Adipocyte (in vitro differentiated cells): Measurements from ENCODE around the gene CIZ1.
A peak's percentile ranks its signal among the peaks of the same experiment; 100 is the strongest.

Experiments
- DNase-seq: peaks from one replicate; pipeline ENCODE4 v3.0.0-alpha.2; 2015; ENCODE audit warnings: low read depth
- H3K27me3 ChIP-seq: replicated peaks from 2 replicates; pipeline ENCODE4 v1.7.0; 2013; ENCODE audit warnings: mild to moderate bottlenecking, low read length, moderate library complexity; ENCODE audit not compliant: control insufficient read depth, insufficient read depth
- H3K36me3 ChIP-seq: 2 replicates; pipeline ENCODE4 v1.7.0; 2013; ENCODE audit warnings: low read length, mild to moderate bottlenecking, moderate library complexity; ENCODE audit not compliant: control insufficient read depth, insufficient read depth, severe bottlenecking
- H3K4me1 ChIP-seq: 2 replicates; pipeline ENCODE4 v1.7.0; 2013; ENCODE audit warnings: mild to moderate bottlenecking, low read length, moderate library complexity; ENCODE audit not compliant: control insufficient read depth, insufficient read depth
- H3K4me3 ChIP-seq: 2 replicates; pipeline ENCODE4 v1.7.0; 2013; ENCODE audit warnings: mild to moderate bottlenecking, low read length, moderate library complexity
- H3K9ac ChIP-seq: 2 replicates; pipeline ENCODE4 v1.7.0; 2013; ENCODE audit warnings: mild to moderate bottlenecking, low read length, moderate library complexity
- H3K9me3 ChIP-seq: 2 replicates; pipeline ENCODE4 v1.7.0; 2013; ENCODE audit warnings: mild to moderate bottlenecking, low read length, moderate library complexity; ENCODE audit not compliant: control insufficient read depth

The CIZ1 gene

DNA sequence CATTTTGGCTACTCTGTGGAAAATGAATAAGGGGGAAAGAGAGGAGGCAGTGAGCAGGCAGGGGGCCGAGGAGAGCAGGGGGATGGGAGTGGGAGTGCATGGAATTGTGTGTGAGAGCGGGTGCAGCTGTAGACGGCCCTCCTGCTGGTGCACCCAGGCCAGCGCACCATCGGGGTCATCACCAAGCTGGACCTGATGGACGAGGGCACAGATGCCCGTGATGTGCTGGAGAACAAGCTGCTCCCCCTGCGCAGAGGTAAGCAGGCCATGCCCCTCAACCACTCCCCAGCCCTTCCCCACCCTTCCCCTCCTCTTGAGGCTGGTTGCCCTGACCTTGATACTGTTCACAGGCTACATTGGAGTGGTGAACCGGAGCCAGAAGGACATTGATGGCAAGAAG lies 28.5 kb upstream of the CIZ1 start:
- no peak overlapping the region for H3K4me3 ChIP-seq
- DNase-seq, result no peak
- no peaks in the 10 kb centered on the region for H3K27me3 ChIP-seq

DNA sequence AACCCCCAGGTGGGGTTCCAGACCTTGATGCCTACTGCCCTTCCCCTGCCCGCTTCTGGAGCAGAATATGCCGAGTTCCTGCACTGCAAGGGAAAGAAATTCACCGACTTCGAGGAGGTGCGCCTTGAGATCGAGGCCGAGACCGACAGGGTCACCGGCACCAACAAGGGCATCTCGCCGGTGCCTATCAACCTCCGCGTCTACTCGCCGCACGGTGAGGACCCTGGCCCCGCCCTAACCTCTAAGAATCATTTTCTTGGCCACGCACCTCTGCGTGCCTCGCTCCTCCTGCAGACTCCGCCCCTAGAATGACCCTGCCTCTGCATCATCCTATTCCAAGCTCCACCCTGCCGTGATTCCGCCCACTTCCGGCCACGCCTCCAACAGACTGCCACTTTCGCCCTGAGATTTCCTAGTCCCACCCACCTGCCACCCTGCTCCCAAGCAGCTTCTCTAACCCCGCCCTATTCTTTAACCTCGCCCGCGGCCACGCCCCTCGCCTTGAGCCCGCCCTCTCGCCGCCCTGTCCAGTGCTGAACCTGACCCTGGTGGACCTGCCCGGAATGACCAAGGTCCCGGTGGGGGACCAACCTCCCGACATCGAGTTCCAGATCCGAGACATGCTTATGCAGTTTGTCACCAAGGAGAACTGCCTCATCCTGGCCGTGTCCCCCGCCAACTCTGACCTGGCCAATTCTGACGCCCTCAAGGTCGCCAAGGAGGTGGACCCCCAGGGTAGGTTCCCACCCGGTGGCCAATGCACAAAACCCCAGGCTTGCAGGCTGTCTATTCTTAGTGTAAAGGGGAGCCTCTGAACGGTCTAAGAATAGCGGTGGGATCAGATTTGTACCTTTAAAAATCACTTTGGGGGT lies 27.4 kb upstream of the CIZ1 start:
- no peaks in the 10 kb centered on the region for H3K9me3 ChIP-seq
- no peak overlapping the region for H3K9ac ChIP-seq
- DNase-seq, result peak; percentile 34
- H3K27me3 ChIP-seq, result no peaks in the 10 kb centered on the region
- no peaks in the 10 kb centered on the region for H3K36me3 ChIP-seq
- H3K4me1 ChIP-seq, result peaks cover 24% of the 10 kb centered on the region
- no peak overlapping the region for H3K4me3 ChIP-seq

More for the DNA sequence above, 28.5 kb upstream of the CIZ1 start:
- no peak overlapping the region for H3K9ac ChIP-seq
- H3K36me3 ChIP-seq, result no peaks in the 10 kb centered on the region
- H3K4me1 ChIP-seq, result peaks cover 20% of the 10 kb centered on the region
- H3K9me3 ChIP-seq, result no peaks in the 10 kb centered on the region

DNA sequence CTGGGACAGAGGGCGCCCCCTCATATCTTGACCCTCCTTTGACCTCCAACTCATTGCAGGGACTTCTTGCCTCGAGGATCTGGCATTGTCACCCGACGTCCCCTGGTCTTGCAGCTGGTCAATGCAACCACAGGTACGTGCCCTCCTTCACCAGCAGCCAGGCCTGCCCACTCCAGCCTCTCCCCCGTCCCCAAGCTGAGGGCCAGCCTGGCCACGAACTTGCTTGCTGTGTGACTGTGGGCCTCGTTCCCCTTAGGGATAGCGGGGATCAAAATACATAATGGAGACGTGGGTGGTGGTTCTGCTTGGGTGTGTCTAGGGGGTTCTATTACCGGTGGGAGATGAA lies 26.8 kb upstream of the CIZ1 start:
- no peak overlapping the region for H3K4me3 ChIP-seq
- peaks cover 24% of the 10 kb centered on the region for H3K4me1 ChIP-seq
- H3K9ac ChIP-seq, result no peak overlapping the region
- H3K36me3 ChIP-seq, result no peaks in the 10 kb centered on the region
- no peaks in the 10 kb centered on the region for H3K9me3 ChIP-seq
- no peaks in the 10 kb centered on the region for H3K27me3 ChIP-seq
- DNase-seq, result no peak

DNA sequence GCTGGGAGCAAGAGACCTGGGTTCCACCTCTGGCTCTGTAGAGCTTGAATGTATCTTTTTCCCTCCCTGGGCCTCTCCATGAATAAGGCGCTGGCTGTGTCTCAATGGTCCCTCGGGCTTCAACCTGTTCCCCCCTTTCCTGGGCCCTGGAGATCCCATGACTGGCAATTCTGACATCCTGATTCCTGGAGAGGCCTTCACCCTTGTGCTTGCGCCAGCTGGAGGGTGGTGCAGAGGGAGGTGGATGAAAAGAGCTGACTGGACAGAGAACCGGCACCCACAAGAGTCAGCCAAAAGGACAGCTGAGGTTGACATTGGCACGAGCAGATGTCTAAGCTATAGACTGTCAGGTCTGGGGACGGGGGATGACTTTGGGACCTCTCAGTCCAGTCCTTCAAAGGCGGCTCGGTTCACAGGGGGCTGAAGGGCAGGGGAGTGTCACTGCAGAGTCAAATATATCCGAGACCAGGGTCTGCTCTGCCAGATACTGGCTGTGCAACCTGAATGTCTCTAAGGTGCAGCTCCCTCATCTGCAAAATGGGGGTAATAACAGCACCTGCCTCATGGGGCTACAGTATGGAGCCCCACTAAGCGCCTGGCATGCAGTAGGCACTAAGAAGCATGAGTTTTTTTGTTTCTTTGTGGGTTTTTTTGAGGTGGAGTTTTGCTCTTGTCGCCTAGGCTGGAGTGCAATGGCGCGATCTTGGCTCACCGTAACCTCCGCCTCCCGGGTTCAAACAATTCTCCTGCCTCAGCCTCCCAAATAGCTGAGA lies 25.6 kb upstream of the CIZ1 start:
- Histone ChIP-seq H3K4me3 (no peak overlapping the region), H3K9me3 (no peaks in the 10 kb centered on the region), H3K4me1 (peaks cover 24% of the 10 kb centered on the region), H3K9ac (peak overlapping the region; percentile 33), H3K36me3 (no peaks in the 10 kb centered on the region), H3K27me3 (no peaks in the 10 kb centered on the region)
- DNase-seq, result peak; percentile 15

DNA sequence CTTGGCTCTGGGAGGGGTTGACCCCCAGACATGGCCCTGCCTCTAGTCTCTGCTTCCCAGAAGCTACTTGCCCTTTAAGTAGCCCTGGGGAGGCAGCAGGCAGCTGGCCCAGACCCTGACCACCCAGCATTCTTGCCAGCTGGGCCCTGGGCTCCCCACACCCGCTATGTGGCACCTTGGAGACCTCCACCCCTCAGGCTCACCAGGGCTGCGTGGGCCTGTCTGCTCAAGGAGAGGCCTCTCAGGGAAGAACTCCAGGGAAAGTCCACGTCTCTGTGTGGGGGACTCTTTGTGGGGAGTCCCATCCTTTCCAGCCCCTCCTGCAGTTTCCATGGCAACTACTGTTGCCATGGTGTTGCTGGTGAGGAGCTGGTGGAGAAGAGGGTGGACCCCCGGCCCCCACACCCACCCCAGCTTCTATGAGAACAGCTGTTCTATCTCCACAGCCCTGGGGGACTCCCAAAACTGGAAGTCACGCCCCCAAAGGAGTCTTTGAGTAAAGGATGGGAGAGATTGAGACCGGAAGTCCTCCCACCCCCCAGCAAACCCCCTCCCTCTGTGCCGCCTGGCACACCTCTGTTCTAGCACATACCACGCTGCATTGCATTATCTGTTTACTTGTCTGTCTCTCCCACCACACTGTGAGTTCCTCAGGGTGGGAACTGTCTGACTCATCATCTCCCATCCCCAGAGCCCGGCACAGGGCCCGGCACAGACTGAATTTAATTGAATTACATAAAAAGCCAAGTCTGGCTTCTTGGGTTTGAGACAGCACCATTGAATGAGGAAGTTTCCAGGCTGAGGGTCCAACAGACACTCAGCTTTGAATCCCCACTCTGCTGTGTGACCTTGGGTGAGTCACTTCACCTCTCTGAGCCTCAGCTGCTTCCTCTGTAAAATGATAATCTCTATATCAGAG lies 24.4 kb upstream of the CIZ1 start:
- H3K9me3 ChIP-seq, result no peaks in the 10 kb centered on the region
- H3K9ac ChIP-seq, result peak overlapping the region; percentile 45
- peaks cover 24% of the 10 kb centered on the region for H3K4me1 ChIP-seq
- DNase-seq, result peak; percentile 51
- H3K27me3 ChIP-seq, result no peaks in the 10 kb centered on the region
- H3K4me3 ChIP-seq, result no peak overlapping the region
- no peaks in the 10 kb centered on the region for H3K36me3 ChIP-seq

DNA sequence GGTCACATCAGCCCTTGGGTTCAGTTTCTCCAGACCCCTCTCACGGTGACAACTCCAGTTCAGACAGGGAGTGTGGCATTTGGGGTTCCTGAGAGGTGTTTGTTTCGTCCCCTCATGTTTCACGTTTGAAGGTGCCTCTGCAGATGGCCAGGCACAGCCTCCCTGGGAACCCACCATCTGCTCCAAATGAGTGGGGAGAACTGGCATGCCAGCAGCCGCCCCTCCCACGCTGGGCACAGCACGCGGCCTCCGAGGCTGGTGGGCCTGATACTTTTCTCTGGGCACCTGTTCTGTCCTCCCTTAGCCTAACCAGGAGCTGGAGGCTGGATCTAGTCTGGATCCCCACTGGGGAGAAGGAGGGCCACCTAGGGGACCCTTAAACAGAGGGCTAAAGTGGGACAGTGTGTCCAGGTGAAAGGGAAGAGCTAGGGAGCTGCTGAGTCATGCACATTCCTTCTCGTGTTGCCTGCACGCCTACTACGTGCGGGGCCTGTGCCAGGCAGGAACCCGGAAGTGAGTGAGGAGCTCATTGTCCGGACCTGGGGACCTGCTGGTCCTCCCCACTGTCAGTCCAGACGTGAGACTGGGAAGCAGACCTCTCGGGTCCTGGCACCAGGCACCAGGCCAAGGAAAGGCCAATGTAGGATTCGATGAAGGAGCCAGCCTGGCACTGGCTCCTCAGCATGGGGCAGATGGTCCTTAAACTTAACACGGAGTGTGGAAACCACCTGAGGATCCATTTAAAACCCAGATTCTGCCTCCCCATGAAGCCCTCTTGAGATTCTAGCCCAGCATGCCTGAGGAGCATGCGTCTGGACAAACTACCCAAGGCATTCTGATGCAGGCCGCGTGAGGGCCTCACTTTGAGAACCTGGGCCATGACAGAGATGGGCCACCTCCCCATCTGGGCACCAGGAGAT lies 23.5 kb upstream of the CIZ1 start:
- Histone ChIP-seq H3K4me1 (peaks cover 24% of the 10 kb centered on the region), H3K4me3 (no peak overlapping the region), H3K9ac (peak overlapping the region; percentile 45), H3K27me3 (no peaks in the 10 kb centered on the region), H3K36me3 (no peaks in the 10 kb centered on the region), H3K9me3 (no peaks in the 10 kb centered on the region)
- no peak for DNase-seq

DNA sequence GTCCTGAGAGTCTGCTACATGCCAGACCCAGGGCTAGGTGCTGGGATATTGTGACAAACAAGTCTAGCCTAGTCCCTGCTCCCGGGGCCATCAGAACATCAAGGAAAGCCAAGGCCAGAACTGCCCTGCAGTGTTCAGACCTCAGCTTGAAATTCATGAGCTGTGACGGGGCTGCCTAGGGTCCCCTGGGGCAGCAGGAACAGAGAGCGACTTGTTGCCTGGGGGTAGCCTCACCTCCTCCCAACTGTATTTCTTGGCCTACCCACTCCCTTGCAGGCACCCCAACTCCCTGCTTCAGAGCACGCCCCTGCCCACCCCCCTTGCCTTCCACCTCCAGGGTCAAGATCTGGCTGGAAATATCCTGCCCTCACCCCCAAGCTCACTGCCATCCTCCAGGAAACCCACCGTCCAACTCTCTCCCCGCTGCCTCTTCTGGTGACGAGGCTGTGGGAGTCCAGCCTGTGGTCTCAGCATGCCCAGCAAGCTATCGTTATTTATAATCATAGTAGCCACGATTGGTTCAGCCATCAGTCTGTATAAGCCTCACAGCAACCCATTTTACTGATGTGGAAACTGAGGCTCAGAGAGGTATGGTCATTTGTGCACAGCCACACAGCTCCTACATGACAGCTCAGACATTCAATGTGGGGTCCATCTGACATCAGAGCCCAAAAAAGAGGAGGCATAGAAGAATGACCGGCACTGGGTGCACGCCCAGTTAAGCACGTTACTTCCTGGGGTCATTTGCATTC lies 22.6 kb upstream of the CIZ1 start:
- Histone ChIP-seq H3K36me3 (no peaks in the 10 kb centered on the region), H3K4me1 (peaks cover 24% of the 10 kb centered on the region), H3K9ac (no peak overlapping the region), H3K27me3 (no peaks in the 10 kb centered on the region), H3K4me3 (no peak overlapping the region), H3K9me3 (no peaks in the 10 kb centered on the region)
- DNase-seq, result no peak

DNA sequence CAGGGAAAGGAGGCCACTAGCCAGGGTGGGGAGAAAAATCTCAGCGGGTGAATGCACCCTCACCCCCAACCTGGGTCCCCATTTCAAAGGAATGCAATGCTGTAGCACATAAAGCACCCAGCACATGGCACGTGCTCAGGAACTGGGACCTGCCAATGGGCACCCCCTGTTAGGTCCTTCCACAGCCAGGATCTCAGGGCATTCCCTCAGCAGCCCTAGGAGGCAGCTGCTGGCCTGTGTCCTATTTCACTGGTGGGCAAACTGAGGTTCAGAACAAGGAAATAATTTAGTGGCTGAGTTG lies 20.6 kb upstream of the CIZ1 start:
- Histone ChIP-seq H3K4me1 (peaks cover 25% of the 10 kb centered on the region), H3K27me3 (no peaks in the 10 kb centered on the region), H3K9ac (no peak overlapping the region), H3K9me3 (no peaks in the 10 kb centered on the region), H3K4me3 (no peak overlapping the region), H3K36me3 (no peaks in the 10 kb centered on the region)
- no peak for DNase-seq

DNA sequence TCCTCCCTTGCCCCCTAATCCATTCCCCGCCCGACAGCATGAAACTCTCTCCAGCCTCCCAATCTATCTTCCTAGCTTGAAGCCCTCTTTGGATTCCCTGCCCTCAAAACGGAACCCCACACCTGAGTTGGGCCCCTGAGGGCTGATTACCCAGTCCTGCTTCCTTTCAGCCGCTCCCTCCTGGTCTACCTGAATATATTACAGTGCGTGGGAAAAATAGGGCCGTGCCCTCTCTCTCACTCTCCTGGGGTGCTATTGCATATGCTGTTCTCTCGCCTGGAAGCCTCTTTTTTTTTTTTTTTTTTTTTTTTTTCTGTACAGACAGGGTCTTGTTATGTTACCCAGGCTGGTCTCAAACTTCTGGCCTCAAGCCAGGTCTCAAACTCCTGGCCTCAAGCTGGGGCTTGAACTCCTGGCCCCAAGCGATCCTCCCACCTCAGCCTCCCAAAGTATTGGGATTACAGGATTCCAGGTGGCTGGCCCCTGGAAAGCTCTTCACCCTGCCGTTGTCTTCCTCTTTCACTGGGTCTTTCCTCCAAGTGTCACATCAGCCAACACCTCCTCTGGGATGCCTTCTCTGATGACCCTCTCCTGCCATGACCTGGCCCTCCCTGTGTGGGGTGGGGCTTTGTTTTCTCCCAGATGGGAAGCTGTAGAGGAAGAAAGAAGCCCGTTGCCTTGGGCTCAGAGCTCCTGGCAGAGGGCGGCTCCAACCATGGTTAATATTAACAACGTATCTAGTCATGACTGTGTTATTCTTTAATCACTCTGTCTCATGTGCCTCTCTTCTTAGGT lies 20.0 kb upstream of the CIZ1 start:
- Histone ChIP-seq H3K9ac (no peak overlapping the region), H3K9me3 (no peaks in the 10 kb centered on the region), H3K4me1 (peaks cover 19% of the 10 kb centered on the region), H3K27me3 (no peaks in the 10 kb centered on the region), H3K4me3 (no peak overlapping the region), H3K36me3 (no peaks in the 10 kb centered on the region)
- no peak for DNase-seq
